HG02840 (cell line): ENCODE measurements around the gene C17orf107.

ENCODE experiments used
- ATAC-seq: cut with Tn5 transposase; IDR thresholded peaks from one replicate; pipeline ENCODE4 v1.9.1; 2021; ENCODE audit warnings: mild to moderate bottlenecking, moderate library complexity, moderate number of reproducible peaks; ENCODE audit not compliant: unreplicated experiment, low FRiP score

C17orf107 gene

GRCh38 chr17:4947010-4947410, 47.7 kb downstream of the C17orf107 start:
- no peak for ATAC-seq

- ATAC-seq = peak; percentile 17
Observed at GRCh38 chr17:4947411-4948165, 48.3 kb downstream of the C17orf107 start.

- peak; percentile 28 for ATAC-seq
Observed at GRCh38 chr17:4948166-4948930, 49.0 kb downstream of the C17orf107 start, which contains the start of gene PFN1. TSS of gene PFN1 (minus strand) at chr17:4948530. CDS start at chr17:4948394, 136 bp downstream.

- peak; percentile 38 for ATAC-seq
Observed at GRCh38 chr17:4948931-4949320, 49.6 kb downstream of the C17orf107 start.

- ATAC-seq = peak; percentile 30
Observed at GRCh38 chr17:4949321-4950074, 50.2 kb downstream of the C17orf107 start.

- ATAC-seq = no peak
Observed at GRCh38 chr17:4950075-4950745, 50.9 kb downstream of the C17orf107 start.

- no peak for ATAC-seq
Observed at GRCh38 chr17:4950746-4951204, 51.4 kb downstream of the C17orf107 start, which contains the start of gene ENO3. TSS of gene ENO3 (plus strand) at chr17:4951119. CDS start at chr17:4951830, 711 bp downstream.

GRCh38 chr17:4951486-4951885, 52.1 kb downstream of the C17orf107 start:
- ATAC-seq = no peak
